ENCODE results near the gene DIRAS1.

Gene DIRAS1, protein sequence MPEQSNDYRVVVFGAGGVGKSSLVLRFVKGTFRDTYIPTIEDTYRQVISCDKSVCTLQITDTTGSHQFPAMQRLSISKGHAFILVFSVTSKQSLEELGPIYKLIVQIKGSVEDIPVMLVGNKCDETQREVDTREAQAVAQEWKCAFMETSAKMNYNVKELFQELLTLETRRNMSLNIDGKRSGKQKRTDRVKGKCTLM

DNA sequence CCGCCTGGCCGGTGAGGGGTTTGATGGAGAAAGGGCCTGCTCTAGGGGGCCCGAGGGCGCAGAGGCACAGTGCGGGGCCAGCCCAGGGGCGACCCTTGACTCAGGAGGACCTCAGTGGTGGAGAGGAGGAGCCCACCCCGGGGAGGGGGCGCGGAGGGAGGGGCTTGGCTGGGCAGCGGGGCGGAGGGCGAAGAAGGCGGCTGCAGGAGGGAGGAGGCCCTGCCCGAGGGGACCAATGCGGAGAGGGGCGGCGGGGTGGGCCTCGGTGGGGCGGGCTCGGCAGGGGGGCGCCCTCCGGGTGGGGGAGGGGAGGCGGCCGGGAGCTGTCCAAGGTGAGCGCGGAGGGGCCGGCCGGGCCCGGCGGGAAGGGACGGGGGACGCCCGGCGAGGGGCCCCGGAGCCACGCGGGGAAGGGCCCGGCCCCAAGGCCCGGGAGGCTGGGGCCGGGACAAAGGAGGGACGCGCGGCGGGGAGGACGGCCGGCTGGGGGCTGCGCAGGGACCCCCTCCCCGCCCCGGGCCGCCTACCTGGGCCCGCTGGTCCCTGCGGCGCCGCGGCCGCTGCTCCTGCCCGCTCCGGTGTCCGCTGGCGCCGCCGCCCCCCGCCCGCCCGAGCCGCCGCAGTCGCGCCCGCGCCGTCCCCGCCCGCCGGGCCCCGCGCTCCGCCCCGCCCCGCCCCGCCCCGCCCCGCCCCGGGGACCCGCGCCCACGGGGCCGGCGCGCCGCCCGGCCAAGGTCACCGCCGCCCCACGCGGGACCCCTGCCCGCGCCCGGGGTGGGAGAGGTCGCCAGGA lies at the start of gene DIRAS1:
TSS of gene DIRAS1 (minus strand) at position 596 of the 793 bp plus-strand sequence. CDS start 3,566 bp downstream, outside the sequence.
- no peak for DNase-seq

DNA sequence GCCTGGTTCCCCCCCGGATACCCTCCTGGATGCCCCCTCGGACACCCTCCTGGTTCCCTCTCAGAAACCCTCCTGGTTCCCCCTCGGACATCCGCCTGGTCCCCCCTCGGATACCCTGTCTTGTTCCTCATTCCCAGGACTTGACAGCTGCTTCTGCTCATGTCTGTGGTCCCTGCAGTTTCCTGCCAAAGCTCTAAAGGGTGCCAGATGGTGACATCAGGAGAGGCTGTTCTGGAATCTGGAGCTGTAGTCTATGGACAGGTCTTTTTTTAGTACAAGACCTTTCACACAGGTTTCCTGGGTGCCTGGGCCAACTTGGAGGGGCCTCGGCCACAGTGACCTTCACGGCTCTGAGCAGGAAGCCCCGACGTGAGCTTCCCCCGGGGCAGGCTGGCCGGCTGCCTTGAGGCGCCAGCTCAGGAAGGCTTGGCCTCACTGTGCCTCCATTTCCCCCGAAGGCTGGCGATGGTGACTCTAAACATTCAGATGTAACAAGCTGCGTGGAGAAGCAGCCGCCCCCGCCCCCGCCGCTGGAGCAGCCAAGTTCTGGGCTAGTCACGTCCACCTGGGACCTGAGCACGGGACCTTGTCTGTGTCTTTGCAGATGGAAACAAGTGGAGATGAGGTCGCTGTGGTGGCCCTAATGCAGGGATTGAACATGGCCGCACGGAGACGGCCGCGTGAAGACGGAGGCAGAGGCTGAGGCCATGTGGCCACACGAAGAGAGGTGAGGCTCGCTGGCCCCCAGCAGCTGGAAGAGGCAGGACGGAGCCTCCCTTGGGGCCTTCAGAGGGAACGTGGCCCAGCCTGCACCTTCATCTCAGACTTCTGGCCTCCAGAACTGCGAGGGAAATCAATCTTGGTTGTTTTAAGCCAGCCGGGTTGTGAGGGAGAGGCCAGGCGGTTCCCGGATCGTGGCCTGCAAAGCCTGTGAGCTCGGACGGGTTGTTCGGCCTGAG lies 49.2 kb upstream of the DIRAS1 start:
- no peak for DNase-seq

DNA sequence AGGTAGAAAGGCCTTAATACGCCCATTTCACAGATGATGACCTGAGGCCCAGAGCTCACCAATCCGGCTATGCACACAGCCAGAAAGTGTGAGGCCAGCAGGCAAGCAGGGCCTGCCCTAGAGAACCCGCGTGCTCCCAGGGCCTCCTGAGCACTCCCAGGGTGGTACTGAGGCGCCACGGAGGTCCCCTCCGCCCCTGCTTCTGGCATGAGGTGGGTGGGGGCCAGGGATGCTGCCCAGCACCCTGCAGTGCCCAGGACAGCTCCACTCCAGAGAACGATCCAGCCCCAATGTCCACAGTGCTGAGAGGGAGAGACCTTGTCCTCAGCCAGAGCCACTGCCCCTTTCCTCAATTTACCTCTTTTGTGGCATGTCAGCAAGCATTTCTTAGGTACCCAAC lies 48.0 kb upstream of the DIRAS1 start:
- no peak for DNase-seq

DNA sequence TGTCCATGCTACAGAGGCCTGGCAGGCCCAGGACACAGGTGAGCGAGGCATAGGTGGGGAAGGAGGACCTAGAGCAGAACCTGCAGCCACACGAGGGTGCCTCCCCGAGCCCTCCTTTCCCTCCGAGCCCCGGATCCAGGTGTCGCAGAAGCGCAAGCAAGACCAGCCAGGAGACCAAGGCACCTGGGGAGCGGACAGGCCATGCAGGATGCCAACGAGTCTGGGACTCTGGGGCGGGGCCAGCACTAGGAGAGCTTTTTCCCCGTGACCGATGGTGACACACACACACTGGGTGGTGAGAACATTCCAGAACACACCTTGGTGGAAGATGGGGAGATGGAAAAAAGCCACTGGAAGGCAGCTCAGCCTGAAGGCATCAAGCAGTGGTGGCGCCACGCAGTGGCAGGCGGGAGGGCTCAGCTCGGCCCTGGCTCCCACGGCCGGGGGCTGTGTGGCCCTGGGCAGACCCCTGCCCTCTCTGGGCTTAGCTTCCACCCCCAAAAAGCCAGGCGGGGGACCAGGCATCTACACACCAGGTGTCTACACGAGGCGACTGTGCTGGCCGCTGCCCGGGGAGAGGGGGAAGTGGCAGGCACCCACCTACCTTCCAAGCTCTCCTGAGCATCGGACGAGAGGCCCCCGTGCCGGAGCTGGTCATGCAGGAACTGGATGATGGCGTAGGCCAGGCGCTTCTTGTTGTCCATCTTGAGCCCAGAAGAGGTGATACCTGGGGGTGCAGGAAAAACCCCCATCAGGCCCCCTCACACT lies 47.4 kb upstream of the DIRAS1 start:
- no peak for DNase-seq

DNA sequence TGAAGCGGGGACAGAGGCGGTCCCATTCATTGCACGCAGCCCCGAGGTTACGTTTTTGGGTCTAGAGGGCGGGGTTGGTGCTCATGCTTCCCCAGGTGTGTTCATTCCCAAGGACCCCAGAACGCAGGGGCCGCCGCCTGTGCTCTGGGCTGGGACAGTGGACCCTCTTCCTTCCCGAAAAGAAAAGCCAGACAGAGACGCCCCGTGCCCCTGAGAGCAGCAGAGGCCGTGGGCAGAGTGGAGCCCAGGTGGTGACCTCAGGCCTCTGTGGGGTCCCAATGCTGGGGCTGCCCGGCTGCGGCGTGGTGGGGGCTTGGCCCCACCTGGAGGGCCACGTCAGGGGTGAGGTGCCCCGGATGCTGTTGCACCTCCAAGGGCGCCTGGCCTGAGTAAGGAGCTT lies 46.5 kb upstream of the DIRAS1 start:
- DNase-seq, result no peak

DNA sequence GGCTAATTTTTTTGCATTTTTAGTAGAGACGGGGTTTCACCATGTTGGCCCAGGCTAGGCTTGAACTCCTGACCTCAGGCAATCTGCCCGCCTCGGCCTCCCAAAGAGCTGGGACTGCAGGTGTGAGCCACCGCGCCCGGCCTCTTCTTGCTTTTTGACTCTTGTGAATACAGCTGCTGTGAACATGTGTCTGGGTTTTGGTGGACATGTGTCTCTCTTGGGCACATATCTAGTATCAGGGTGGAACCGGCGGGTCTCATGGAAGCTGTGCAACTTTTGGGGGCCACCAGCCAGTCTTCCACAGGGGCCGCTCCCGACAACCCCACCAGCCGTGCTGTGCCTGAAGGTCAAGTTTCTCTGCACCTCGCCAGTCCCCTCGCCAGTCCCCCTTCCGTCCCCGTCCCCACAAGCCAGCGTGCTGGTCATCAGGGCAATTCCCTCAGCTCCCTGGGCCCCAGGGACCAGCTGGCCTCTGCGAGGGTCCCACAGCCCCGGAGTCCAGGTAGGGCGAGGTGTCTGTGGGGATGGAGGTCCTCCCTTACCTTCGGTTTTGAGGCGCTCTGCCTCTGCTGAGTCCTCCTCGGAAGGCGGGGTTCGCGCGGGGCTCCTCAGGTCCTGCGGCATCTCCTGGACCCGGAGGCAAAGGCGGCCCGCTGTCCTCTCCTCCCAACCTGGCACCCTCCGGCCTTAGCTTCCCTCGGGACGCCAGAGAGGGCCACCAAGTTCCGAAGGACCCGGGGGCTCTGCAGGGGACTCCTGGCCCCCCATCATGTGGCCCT lies 45.6 kb upstream of the DIRAS1 start:
- DNase-seq, result no peak

DNA sequence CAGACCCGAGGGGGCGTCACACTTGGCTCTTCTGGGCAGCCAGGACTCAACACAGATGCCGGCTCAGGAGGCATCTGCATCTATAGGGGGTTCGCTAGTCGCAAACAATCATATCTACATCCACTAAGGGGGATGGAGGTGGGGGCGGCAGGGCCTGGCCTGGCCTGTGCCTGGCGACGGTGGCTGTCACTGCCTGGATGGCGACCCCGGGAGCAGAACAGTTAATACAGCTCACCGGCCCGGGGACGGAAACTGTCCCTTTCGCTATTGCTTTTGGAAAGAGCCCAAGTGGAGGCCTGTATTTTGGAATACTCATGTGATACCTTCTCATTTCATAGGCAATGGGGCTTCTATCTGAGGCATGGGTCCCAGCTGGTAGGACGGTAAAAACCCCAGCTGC lies 44.2 kb upstream of the DIRAS1 start:
- DNase-seq, result no peak

DNA sequence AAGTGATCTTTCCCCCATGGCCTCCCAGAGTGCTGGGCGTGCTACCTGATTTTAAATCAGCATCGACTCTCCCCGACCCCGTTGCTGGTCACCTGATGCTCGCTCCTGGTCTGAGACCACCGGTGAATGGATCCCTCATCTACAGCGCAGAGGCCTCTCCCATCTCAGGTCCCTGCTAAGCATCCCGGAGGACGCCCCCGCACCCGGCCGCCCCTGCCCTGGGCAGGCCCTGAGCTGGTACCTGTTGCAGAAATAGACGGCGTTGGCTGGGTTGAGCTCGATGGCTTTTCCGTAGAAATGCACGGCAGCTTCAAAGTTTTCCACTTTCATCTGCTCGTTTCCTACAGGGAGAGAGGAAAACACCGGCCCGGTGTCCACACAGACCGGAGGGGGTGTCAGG lies 43.8 kb upstream of the DIRAS1 start:
- no peak for DNase-seq

DNA sequence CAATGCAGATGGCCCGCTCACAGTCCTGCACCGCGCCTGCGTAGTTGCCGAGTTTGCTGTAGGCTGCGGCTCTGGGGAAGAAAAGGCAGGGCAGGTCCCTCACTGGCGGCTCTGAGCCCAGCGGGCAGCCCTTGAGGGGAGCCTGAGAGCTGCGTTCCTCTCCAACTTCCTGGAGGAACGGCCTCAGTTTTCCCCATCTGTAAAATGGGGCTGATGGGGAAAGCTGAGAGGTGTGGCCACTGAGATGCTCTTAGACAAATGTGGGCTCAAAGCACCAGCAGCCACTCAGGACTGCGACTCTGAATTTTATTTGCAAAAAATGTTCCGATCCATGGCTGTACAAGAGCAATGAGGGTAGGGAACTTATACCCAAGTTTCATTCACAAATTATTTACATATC lies 42.5 kb upstream of the DIRAS1 start:
- no peak for DNase-seq

DNA sequence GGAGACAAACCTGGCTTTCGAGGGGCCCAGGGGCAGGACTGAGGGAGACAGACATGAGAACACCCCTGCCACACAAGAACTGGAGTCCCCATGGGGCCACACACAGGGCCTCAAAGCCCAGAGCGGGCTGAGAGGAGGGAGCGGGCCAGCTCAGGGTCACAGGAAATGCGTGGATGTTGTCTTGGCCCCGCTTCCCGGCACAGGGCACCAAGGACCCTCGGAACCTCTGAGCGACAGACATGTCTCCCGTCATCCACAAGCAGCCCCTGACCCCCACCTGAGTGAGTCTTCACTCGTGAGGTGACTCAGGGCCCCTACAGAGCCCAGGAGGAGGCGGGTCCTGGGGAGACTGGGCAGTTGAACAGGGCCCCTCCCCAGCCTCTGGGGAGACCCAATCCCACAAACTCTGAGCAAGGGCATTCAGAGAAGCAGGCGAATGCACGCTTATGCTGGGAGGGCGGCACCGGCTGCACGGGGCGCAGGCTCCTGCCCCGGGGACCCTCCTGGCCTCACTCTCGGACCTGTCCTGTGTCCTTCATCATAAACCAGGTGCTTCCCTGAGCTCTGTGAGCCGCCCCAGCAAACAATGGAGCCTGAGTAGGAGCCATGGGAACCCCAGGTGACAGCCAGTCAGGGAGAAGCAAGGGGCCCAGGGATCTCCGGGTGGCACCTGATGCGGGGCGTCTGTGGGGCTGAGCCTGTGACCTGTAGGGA lies 41.8 kb upstream of the DIRAS1 start:
- no peak for DNase-seq

DNA sequence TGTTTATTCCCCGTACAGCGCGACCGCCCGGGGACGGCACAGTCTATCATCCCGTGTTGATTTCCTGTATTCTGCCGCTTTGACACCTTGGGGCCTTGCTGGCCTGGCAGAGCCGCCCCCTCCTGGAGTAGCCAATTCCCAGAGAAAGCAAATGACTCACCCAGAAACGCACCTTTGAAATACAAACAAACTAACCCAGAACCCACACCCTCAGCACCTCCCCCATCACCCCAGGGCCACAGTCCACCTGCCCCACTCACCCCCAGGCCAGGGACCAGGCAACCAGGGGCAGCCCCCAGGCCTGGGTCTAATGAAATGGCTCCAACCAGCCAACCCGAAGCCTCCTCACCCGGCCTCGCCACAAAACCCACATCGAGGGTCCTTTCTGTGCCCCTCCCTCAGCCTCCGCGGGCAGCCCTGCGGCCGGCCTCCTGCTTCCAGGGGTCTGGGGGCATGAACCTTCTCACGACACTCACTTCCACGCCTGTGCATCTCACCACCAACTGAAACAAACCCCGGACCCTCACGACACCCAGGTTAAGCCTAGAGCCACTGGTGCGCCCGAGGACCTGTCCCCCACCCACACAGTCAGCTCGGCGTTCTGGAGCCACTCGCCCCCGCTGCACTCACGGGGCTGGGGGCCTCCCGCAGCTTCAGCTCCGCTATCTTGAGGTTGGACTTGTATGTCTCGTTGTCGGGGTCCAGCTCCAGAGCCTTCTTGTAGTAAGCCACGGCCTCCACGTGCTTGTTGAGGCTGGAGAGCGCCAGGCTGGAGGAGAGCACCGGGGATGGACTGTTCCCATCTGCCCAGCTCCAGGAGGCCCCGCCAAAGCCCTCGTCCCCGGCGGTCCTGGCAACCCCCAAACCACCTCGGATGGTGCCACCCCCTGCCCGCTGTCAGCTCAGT lies 41.0 kb upstream of the DIRAS1 start:
- no peak for DNase-seq

DNA sequence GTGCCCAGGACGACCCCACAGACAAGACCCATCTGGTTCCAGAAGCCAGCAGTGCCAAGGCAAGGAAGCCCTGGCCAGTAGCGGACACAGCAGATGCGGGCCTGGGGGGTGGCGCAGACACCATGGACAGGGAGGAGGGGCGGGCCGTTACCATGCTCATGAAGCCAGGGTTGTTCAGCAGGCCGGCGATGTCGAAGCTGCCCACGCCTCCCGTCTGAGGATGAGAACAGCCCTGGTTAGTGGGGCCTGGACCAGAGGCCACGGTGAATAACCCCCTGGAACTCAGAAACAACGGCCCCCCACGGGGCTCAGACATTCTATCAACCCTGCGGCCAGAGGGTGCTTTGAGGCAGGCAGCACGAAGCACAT lies 40.1 kb upstream of the DIRAS1 start:
- no peak for DNase-seq

DNA sequence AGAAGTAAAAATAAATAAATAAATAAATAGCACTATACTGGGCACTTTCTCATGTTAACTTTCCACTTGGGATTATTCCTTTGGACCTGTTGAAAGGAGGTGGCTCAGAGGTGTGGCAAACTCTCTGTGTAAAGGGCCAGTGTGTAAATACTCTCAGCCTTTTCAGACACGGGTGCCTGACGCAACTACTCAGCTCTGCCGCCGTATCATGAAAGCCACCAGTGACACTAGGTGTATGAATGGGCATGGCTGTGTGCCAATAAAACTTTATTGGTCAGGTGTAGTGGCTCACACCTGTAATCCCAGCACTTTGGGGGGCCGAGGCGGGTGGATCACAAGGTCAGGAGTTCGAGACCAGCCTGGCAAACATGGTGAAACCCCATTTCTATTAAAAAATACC lies 38.8 kb upstream of the DIRAS1 start:
- DNase-seq, result no peak

DNA sequence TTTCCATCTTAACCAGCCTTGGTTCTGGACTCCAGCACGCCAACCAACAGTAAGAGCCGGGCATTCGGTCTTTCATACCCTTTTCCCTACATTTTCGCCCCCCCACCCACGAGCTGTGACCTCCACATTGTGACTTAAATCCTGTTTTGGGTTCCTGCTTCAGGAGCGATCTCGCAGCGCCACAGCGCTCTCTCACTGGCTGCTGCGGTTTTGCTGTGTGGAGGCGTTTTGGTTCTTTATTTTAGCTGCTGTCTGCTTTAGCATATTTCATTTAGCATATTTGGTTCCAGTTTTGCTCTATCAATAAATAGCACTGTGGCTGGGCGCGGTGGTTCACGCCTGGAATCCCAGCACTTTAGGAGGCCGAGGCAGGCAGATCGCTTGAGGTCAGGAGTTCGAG lies 38.2 kb upstream of the DIRAS1 start:
- DNase-seq, result no peak

DNA sequence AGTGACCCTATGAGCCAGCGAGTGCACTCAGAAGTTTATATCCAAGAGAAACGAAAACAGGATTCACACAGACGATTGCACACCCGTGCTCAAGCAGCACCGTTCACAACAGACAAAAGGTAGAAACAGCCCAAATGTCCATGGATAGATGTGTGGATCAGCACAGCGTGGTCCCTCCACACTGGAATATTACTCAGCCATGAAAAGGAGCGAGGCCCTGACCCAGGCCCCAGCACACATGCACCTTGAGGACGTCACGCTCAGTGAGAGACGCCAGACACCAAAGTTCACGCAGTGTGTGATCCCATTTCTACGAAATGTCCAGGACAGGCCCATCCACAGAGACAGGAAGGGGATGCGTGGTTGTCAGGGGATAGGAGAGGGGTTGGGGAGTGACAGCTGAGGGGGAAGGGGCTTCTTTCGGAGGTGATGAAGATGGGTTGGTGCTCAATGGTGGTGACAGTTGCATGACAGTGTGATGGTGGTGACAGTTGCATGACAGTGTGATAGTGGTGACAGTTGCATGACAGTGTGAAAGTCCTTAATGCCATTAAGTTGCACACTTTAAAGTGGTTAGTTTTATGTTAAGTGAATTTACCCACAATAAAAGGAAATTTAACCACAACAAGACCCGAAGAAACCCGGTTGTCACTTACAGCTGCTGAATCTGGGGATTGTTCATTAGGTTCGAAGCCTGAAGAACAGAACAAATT lies 37.6 kb upstream of the DIRAS1 start:
- no peak for DNase-seq

DNA sequence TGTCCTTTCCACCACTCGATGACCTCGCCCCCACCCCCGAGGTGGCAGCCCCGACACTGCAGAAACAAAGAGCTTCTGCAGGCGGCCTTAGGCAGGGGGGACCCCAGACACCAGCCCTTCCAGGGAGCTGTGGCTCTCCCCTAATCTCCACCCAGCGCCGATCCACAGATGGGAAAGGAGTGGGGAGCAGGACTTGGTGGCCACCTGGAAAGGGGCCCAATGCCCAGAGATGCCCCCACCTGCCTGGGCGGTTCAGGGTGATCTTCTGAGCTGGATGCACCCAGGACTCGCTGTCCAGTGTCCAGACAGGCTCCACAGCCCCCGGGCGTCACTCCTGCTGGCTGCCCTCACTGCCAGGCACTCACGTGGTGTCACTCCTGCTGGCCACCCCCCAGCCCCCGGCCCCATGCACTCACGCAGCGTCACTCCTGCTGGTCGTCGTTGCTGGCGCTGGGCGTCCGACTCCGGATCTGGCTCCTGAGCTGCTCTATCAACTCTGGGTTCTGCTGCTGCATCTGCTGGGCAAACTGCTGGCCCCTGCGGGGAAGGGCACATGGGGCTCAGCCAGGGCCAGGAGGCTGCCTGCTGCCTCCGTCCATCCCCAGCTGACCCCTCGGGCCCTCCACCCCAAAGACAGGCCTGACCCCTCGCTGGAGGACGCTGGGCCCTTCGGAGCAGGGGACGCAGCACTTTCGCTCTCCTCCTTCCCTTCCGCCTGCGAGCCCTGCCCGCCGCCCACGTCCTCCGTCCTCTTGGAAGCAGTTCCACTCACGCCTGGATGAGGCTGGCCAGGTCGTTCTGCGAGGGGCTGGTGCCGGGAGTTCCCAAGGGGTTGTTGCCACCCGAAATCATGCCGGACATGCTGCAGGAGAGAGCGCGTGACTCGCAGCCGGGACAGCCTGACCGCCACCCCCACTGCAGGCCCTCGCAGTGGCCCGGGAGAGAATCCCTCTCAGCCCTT lies 36.0 kb upstream of the DIRAS1 start:
- DNase-seq, result no peak

DNA sequence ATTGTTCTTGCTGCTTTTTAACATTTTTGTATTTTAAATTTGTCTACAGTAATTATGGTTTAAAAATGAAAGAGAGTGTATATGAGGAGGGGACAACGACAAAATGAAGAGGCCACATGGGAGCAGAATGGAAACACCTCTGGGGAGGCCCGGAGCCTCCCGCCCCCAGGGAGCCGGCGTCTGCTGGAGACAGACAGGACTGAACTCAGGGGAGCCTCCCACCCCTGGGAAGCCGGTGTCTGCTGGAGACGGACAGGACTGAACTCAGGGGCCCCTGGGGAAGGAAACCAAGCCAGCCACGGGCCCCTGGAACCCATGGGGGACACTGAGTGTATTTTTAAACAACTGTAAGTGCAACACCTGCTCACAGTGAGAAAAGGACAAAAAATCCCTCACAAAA lies 35.3 kb upstream of the DIRAS1 start:
- no peak for DNase-seq

DNA sequence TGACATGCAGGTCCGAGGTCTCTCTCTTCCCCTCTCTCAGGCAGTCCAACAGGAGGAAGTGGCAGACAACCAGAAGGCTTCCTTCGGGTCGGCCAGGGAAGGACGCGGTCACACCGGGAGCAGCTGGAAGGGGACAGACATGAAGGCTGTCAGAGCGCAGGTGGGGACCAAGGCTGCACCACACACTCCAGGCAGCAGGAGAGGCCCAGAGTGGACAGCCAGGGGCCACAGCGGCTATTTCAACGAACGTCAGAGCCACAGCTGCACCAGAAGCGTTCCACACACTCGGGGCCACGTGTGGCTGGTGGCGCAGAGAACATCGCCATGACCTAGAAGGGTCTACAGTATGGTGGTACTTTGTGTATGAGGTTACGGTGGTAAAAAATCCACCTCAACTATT lies 34.6 kb upstream of the DIRAS1 start:
- no peak for DNase-seq

DNA sequence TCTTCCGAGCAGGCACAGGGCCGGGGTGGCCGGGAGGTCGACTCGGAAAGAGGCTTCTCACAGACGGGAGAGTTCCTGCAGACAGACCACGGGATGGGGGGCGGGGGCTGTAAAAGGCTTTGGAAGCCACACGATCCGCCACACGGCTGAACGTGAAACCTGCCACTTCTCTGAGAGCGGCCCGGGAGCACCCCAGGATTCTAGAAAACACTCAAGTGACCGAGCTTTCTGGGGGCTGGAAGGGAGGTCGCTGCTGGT lies 34.2 kb upstream of the DIRAS1 start:
- no peak for DNase-seq

Data from stimulated activated CD4-positive, alpha-beta T cell treated with anti-CD3 and anti-CD28 coated beads, Interleukin-4, amount 100 ng/mL, for 1 hour (primary cell).